HEK293 (cell line): ENCODE results near the gene CCDC78.

ENCODE experiments used
- CTCF ChIP-seq: fragments of 450-650 bp; formaldehyde crosslinking; IDR thresholded peaks from 2 replicates; pipeline ENCODE4 v1.5.1; 2016; ENCODE audit warnings: missing biosample characterization, missing genetic modification characterization
- TRIM28 ChIP-seq: IDR thresholded peaks from 2 replicates; pipeline ENCODE4 v1.6.1; 2011; ENCODE audit warnings: low read length, control low read depth, borderline replicate concordance
- ZEB2 ChIP-seq: fragments of 450-650 bp; formaldehyde crosslinking; IDR thresholded peaks from 2 replicates; pipeline ENCODE4 v1.5.1; 2016; ENCODE audit warnings: missing biosample characterization, missing genetic modification characterization
- ZFP37 ChIP-seq: fragments of 450-650 bp; formaldehyde crosslinking; IDR thresholded peaks from 2 replicates; pipeline ENCODE4 v1.5.1; 2016; ENCODE audit warnings: missing biosample characterization, missing genetic modification characterization
- ZNF155 ChIP-seq: fragments of 450-650 bp; formaldehyde crosslinking; IDR thresholded peaks from 2 replicates; pipeline ENCODE4 v1.5.1; 2016; ENCODE audit warnings: missing biosample characterization, missing genetic modification characterization
- ZNF433 ChIP-seq: fragments of 450-650 bp; formaldehyde crosslinking; IDR thresholded peaks from 2 replicates; pipeline ENCODE4 v1.5.1; 2016; ENCODE audit warnings: missing biosample characterization, missing genetic modification characterization, low read depth
- ZNF514 ChIP-seq: fragments of 450-650 bp; formaldehyde crosslinking; IDR thresholded peaks from 2 replicates; pipeline ENCODE4 v1.5.1; 2016; ENCODE audit warnings: missing biosample characterization, missing genetic modification characterization

- peak; percentile 82 for TF ChIP-seq CTCF
- TF ChIP-seq ZNF514 (tag by site-specific recombination), result no peak
- TF ChIP-seq ZNF433 (tag by site-specific recombination), result no peak
- no peak for TF ChIP-seq ZNF155 (tag by site-specific recombination)
- peak; percentile 48; the same call in 1 of the 2 replicates for TF ChIP-seq ZFP37 (tag by site-specific recombination)
- no peak for TF ChIP-seq TRIM28
- no peak for TF ChIP-seq ZEB2
Observed at GRCh38 chr16:680967-681745, 45.1 kb downstream of the CCDC78 start.
